Activated CD4-positive, alpha-beta T cell treated with anti-CD3 and anti-CD28 coated beads, Interleukin-2, amount 10 ng/mL, durations not matched to agents 7 days and 5 days (primary cell): ENCODE data around the gene PRSS1. TPM values are rescaled to one million over a fixed set of nuclear protein-coding genes. Genes with fewer than 3 reads are reported as not detected.
"Not testable (repeated sequence)": the region's sequence is repeated elsewhere in the genome, so short reads cannot be mapped to it uniquely, and the experiment has no call there.

Experiments
- CTCF ChIA-PET: fragments of 350-600 bp; sonication (Branson Sonifier 250); formaldehyde crosslinking; loops from one replicate; lab custom pipeline; 2021; ENCODE audit warnings: antibody characterized with exemption; lab: Charles Lee
- POLR2A ChIA-PET: fragments of 350-600 bp; sonication (Branson Sonifier 250); formaldehyde crosslinking; loops from one replicate; lab custom pipeline; 2021; ENCODE audit warnings: antibody characterized with exemption; lab: Charles Lee
- DNase-seq: peaks from one replicate; pipeline ENCODE4 v3.0.0-alpha.2; 2020
- H3K27ac Mint-ChIP-seq: one replicate; pipeline ENCODE4 v1.8.0; 2021; ENCODE audit warnings: mild to moderate bottlenecking, moderate library complexity, mixed read lengths
- H3K27me3 Mint-ChIP-seq: one replicate; pipeline ENCODE4 v1.8.0; 2021; ENCODE audit warnings: mixed read lengths
- H3K36me3 Mint-ChIP-seq: one replicate; pipeline ENCODE4 v1.8.0; 2021; ENCODE audit warnings: low read depth, mixed read lengths
- H3K4me1 Mint-ChIP-seq: one replicate; pipeline ENCODE4 v1.8.0; 2021; ENCODE audit warnings: mixed read lengths
- H3K4me3 Mint-ChIP-seq: one replicate; pipeline ENCODE4 v1.8.0; 2021; ENCODE audit warnings: mild to moderate bottlenecking, moderate library complexity, mixed read lengths
- H3K9me3 Mint-ChIP-seq: one replicate; pipeline ENCODE4 v1.8.0; 2021; ENCODE audit warnings: mixed read lengths
- total RNA-seq, 2 experiments: library from RNA; stranded (reverse); gene quantifications; one replicate each; pipeline ENCODE4 v1.2.3, GENCODE V29; 2021

PRSS1 gene
- total RNA-seq, 2 experiments from 2014 or later, result not detected

DNA sequence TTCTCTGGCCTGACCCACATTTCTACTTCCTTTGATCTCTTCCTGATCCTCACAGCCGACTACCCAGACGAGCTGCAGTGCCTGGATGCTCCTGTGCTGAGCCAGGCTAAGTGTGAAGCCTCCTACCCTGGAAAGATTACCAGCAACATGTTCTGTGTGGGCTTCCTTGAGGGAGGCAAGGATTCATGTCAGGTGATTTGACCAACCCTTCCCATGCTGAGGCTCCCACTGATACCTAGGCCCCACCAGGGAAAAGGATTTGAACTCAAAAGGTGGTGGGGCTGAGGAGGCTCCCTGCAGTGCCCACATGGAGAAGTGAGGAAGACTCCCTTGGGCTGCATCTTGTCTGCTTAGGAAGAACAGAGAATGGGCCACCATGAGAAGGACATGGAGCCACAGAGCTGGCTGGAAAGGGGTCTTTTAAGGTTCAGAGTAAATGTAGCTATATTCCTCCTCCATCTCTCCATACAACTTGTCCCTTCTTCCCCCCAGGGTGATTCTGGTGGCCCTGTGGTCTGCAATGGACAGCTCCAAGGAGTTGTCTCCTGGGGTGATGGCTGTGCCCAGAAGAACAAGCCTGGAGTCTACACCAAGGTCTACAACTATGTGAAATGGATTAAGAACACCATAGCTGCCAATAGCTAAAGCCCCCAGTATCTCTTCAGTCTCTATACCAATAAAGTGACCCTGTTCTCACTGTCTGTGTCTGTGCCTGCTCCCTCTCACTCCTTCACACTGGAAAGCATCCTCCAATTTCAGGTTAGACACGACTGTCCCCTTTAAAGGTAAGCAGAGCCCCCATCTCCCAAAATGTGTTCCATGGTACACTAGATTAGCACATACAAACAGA, 3.3 kb downstream of the PRSS1 start:
- no peak for DNase-seq
- H3K4me3 Mint-ChIP-seq, result no peak overlapping the region
- ChIA-PET POLR2A (no interaction called here), CTCF (interaction anchor here (0.6 kb wide), 1 partner anchor 102 kb away, joined by 3 read pairs; the partner anchor contains the start of gene EPHB6)
- H3K36me3 Mint-ChIP-seq, result peaks cover 1% of the 10 kb centered on the region
- no peaks in the 10 kb centered on the region for H3K4me1 Mint-ChIP-seq
- no peaks in the 10 kb centered on the region for H3K27me3 Mint-ChIP-seq
- no peak overlapping the region for H3K27ac Mint-ChIP-seq
- no peaks in the 10 kb centered on the region for H3K9me3 Mint-ChIP-seq

DNA sequence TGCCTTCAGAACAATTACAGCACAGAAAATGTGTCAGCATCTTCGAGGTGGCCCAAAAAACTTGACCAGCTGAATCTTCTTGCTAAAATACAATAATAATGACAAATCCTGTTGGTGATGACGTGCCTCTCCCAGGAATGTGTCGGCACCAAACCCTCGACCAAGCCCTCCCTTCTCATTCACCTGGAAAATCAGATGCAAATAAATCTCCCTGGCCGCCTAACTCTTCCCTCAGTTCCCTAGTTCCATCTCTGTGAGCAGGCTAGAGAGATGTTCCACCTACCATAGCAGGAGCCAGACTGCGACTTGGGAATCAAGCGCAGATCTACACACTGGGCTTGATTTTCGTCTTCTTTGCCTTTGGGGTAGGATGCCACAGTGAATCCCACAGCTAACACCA, 4.1 kb downstream of the PRSS1 start:
- Mint-ChIP-seq H3K27me3 (no peaks in the 10 kb centered on the region), H3K9me3 (no peaks in the 10 kb centered on the region)
- CTCF ChIA-PET, result no interaction called here

DNA sequence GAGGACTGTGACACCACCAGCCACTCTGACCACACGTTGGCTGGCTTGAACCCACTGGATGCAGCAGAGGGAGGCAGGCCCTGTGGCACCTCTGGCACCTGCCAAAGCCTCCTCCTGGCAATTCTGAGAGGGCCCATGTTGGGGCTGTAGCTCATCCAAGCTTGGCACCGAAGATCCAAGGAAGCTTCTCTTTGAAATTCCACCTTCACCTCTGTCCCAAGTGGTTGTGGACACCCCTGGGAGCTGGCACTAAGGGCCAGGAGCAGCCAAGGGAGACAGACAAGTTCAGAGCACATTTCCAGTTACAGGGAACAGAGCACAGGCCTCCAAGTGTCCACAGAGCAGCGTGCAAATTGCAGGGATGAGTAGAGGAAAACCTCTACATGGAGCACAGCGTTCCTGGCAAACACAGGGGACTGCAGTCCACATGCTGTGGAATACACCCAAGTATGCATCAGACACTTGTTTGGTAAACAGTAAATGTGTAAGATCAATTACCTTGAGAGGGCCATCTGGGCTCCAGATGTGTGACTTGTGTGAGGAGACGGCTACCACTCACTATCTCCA, 4.7 kb downstream of the PRSS1 start:
- DNase-seq, H3K36me3 Mint-ChIP-seq, H3K27ac Mint-ChIP-seq, POLR2A ChIA-PET, CTCF ChIA-PET, H3K9me3 Mint-ChIP-seq, H3K4me1 Mint-ChIP-seq, H3K4me3 Mint-ChIP-seq, H3K27me3 Mint-ChIP-seq: not testable (repeated sequence)

More for the DNA sequence above, 4.1 kb downstream of the PRSS1 start:
- H3K4me1 Mint-ChIP-seq, result no peaks in the 10 kb centered on the region
- no peak for DNase-seq
- peaks cover 1% of the 10 kb centered on the region for H3K36me3 Mint-ChIP-seq
- POLR2A ChIA-PET, result no interaction called here
- no peak overlapping the region for H3K4me3 Mint-ChIP-seq
- no peak overlapping the region for H3K27ac Mint-ChIP-seq

DNA sequence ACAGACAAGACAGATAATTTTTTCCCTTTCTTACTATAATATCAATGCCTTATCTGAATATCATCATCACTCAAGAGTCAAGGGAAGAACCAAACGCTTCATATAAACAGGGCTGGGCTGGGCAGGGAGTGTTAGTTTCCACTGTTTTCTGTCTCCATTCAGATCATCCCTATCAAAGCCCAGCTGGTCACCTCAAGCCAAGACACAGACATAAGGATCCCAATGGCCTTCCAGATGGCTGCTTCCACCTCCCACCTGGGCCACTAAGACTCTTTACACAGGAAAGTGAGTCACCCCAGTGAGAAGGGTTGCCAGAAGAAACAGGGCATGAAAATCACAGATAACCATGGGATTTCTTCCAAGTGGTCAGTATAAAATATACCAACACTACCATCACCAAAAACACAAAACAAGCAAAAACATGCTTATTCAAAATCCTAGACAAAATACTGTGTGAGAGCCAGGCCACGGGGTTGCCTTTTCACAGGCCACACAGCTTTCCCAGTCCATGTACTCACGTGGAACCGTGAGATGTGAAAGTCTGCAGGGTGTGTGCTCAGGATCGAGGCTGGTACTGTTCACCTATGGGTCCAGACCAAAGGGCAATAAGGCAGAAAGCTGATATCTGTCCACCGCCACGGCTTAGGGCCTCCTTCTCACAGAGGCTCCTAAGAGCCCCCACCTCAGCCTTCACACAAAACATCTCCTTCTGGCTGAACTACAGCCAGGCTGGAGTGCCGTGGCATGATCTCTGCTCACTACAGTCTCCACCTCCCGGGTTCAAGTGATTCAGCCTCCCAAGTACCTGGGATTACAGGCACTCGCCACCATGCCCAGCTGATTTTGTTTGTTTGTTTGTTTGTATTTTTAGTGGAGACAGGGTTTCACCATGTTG, 5.7 kb downstream of the PRSS1 start:
- ChIA-PET CTCF (no interaction called here), POLR2A (no interaction called here)

DNA sequence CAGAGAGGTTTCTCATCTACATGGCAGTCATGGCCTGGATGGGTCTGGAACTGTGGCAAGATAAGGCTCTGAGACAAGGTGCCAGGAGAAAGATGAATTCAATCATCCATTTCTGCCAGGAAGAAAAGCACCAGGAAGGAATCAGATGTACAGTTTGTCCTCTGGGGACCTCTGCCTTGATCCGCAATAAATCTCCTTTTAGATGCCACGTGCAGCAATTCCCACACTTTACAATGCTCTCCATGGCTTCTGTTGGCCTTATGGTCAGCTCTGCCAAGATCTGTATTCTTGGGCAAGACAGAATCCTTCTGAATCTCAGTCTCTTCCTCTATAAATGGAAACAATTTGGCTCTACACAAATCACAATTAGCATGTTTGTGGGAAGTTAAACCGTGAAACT, 9.0 kb downstream of the PRSS1 start:
- DNase-seq, H3K27me3 Mint-ChIP-seq, POLR2A ChIA-PET, H3K36me3 Mint-ChIP-seq, H3K27ac Mint-ChIP-seq, H3K4me1 Mint-ChIP-seq, H3K4me3 Mint-ChIP-seq, H3K9me3 Mint-ChIP-seq: not testable (repeated sequence)
- CTCF ChIA-PET, result interaction anchor here (0.5 kb wide), 1 partner anchor 576 kb away, joined by 7 read pairs; no protein-coding TSS in a partner anchor

More for the DNA sequence above, 5.7 kb downstream of the PRSS1 start:
- Mint-ChIP-seq H3K27ac (no peak overlapping the region), H3K27me3 (no peaks in the 10 kb centered on the region), H3K4me1 (no peaks in the 10 kb centered on the region), H3K9me3 (no peaks in the 10 kb centered on the region), H3K36me3 (no peaks in the 10 kb centered on the region), H3K4me3 (no peak overlapping the region)
- DNase-seq, result no peak

DNA sequence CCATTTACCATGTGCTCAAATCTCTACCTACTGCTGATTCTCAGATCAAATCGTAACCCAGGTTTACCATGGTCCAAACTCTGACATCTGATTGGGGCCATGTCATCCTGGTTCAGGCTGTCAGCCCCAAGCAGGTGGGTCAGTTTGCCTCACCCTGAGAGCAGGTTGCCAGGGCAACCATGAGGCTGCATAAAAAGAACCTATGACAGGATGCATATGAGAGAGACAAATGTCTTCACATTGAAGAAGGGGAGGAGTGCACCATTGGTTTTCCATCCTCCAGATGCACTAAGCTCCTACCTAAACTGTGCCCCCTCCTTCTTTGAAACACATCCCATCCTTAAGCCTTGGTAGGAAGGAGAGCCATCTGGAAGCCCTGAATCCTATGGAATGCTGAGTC, 10.2 kb downstream of the PRSS1 start:
- POLR2A ChIA-PET, result no interaction called here
- DNase-seq, result no peak
- H3K4me3 Mint-ChIP-seq, result no peak overlapping the region
- H3K4me1 Mint-ChIP-seq, result no peaks in the 10 kb centered on the region
- H3K27ac Mint-ChIP-seq, result no peak overlapping the region
- H3K9me3 Mint-ChIP-seq, result no peaks in the 10 kb centered on the region
- CTCF ChIA-PET, result no interaction called here
- no peaks in the 10 kb centered on the region for H3K36me3 Mint-ChIP-seq
- H3K27me3 Mint-ChIP-seq, result no peaks in the 10 kb centered on the region

DNA sequence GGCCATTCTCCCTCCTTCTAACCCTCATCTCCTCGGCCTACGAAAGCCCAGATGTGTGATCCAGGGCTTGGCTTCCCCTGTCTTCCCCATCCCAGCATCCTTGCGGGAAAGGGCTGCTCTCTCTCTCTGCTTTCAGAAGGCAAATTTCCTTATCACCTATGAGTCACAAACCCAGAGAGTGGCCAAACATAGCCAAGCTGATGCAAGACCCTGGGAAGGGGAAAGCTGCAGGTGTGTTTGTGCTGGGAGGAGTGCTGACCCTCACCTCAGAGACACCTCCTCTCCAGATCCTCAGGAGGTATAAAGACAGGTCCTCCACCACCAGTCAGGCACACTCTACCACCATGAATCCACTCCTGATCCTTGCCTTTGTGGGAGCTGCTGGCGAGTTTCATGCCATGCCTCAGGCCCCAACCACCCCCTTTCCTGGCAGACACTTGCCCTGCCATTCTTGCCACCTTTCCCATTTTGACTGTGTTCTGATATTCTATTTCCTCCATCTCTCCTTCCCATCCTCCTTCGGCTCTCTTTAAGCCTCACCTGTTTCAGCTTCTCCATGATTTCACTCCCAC, 10.9 kb downstream of the PRSS1 start:
- H3K4me1 Mint-ChIP-seq, result no peaks in the 10 kb centered on the region
- ChIA-PET CTCF (interaction anchor here (0.6 kb wide), 1 partner anchor 1206 kb away, joined by 3 read pairs; no protein-coding TSS in a partner anchor), POLR2A (no interaction called here)
- H3K4me3 Mint-ChIP-seq, result no peak overlapping the region
- no peaks in the 10 kb centered on the region for H3K9me3 Mint-ChIP-seq
- H3K27me3 Mint-ChIP-seq, result no peaks in the 10 kb centered on the region
- no peak for DNase-seq
- no peaks in the 10 kb centered on the region for H3K36me3 Mint-ChIP-seq
- H3K27ac Mint-ChIP-seq, result no peak overlapping the region

DNA sequence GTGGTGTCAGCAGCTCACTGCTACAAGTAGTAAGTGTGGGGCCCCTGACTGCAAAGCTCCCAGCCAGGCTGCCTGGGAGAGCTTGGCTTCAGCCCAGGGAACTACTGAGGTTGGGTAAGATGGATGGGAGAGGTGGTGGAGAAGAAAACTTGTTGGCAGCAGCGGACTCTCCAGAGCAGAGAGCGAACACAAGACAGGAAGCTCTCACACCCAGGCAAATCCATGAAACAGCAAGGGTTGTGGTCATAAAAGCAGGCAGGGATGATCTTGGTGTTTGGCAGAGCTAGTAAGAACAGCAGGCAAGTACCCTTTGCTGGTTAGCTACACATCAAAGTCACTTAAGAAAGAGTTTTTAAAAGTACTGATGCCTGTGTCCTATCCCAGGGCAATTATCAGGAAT, 12.3 kb downstream of the PRSS1 start:
- H3K27ac Mint-ChIP-seq, DNase-seq, H3K4me3 Mint-ChIP-seq, H3K36me3 Mint-ChIP-seq, POLR2A ChIA-PET, H3K27me3 Mint-ChIP-seq, H3K9me3 Mint-ChIP-seq, H3K4me1 Mint-ChIP-seq: not testable (repeated sequence)
- CTCF ChIA-PET, result interaction anchor here (1.1 kb wide), 1 partner anchor 21 kb away, joined by 3 read pairs; no protein-coding TSS in a partner anchor

DNA sequence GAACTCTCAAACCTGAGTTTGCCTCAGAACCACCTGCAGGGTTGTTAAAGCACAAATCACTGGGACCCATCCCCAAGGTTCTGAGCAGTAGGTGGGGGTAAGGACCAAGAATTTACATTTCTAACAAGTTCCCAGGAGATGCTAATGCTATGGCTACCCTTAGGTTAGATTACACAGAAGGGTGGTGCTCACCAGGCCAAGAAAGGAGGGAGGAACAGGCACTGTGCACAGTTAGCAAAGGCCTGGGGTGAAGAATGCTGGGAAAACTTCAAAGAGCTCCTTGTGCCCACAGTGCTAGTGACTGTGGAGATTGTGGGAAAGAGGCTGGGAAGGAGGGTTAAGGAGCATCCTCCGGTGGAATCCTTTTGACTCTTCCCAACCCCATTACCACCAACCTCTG, 12.8 kb downstream of the PRSS1 start:
- CTCF ChIA-PET, result no interaction called here

DNA sequence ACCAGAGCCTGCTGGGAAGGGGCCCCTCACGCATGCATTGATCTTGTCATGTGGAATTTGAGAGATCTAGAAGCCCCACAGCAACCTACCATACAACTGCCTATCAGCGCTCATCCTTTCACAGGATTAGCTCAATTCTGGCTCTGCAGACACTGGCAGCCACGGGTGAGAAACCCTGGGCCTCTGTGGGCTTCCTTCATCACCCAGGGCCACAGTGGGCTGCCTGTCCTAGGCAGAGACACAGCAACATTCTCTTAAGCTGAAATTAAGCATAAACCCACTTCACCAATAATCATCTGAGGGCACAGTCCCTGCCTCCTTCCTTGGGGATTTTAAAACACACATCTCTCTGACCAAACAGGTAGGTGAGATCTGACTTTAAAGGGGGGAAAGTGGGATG, 18.2 kb downstream of the PRSS1 start:
- Mint-ChIP-seq H3K27me3 (no peaks in the 10 kb centered on the region), H3K4me3 (no peak overlapping the region), H3K36me3 (no peaks in the 10 kb centered on the region), H3K27ac (no peak overlapping the region), H3K4me1 (peaks cover 7% of the 10 kb centered on the region), H3K9me3 (no peaks in the 10 kb centered on the region)
- ChIA-PET CTCF (no interaction called here), POLR2A (no interaction called here)
- DNase-seq, result no peak

More for the DNA sequence above, 12.8 kb downstream of the PRSS1 start:
- H3K9me3 Mint-ChIP-seq, result no peaks in the 10 kb centered on the region
- POLR2A ChIA-PET, result no interaction called here
- no peaks in the 10 kb centered on the region for H3K4me1 Mint-ChIP-seq
- no peaks in the 10 kb centered on the region for H3K27me3 Mint-ChIP-seq
- no peaks in the 10 kb centered on the region for H3K36me3 Mint-ChIP-seq
- DNase-seq, result no peak
- no peak overlapping the region for H3K4me3 Mint-ChIP-seq
- H3K27ac Mint-ChIP-seq, result no peak overlapping the region

DNA sequence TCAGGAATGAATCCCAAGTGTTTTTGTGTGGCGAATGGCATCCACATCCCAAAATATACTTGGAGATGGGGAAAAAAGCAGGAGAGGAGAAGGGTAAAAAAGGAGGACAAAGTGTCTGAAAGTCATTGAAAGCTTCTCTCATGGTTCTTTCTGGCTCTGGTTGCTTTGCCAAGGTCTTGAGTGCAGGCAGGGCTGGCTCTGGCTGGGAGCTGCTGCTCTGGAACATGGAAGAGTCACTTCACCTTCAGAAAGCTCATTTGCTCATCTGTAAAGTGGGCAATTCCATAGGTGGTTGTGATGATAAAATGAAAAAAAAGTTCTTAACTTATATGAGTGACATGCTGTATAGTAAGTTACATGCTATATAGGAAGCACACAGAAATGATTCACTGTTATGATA, 18.6 kb downstream of the PRSS1 start:
- peaks cover 7% of the 10 kb centered on the region for H3K4me1 Mint-ChIP-seq
- H3K27ac Mint-ChIP-seq, result no peak overlapping the region
- H3K36me3 Mint-ChIP-seq, result no peaks in the 10 kb centered on the region
- no peak overlapping the region for H3K4me3 Mint-ChIP-seq
- ChIA-PET CTCF (interaction anchor here (0.6 kb wide), 1 partner anchor 17 kb away, joined by 4 read pairs; no protein-coding TSS in a partner anchor), POLR2A (no interaction called here)
- no peak for DNase-seq
- no peaks in the 10 kb centered on the region for H3K9me3 Mint-ChIP-seq
- H3K27me3 Mint-ChIP-seq, result no peaks in the 10 kb centered on the region

DNA sequence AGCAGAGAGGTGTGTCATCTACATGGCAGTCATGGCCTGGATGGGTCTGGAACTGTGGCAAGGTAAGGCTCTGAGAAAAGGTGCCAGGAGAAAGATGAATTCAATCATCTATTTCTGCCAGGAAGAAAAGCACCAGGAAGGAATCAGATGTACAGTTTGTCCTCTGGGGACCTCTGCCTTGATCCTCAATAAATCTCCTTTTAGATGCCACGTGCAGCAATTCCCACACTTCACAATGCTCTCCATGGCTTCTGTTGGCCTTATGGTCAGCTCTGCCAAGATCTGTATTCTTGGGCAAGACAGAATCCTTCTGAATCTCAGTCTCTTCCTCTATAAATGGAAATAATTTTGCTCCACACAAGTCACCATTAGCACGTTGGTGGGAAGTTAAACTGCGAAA, 19.6 kb downstream of the PRSS1 start:
- POLR2A ChIA-PET, H3K27ac Mint-ChIP-seq: not testable (repeated sequence)
- CTCF ChIA-PET, result interaction anchor here (1.3 kb wide), 1 partner anchor 14 kb away, joined by 4 read pairs; no protein-coding TSS in a partner anchor

More for the DNA sequence above, 19.6 kb downstream of the PRSS1 start:
- not testable (repeated sequence) for H3K4me3 Mint-ChIP-seq, DNase-seq, H3K36me3 Mint-ChIP-seq, H3K27me3 Mint-ChIP-seq, H3K4me1 Mint-ChIP-seq, H3K9me3 Mint-ChIP-seq
